Fibroblast of mammary gland (primary cell): Measurements from ENCODE around the gene SPEM3.

ENCODE experiments used
- DNase-seq: peaks from one replicate; pipeline ENCODE4 v3.0.0-alpha.2; 2010; ENCODE audit warnings: low read depth
- H3K4me3 ChIP-seq: 2 replicates; pipeline ENCODE4 v1.5.1; 2011; ENCODE audit warnings: low read depth, mild to moderate bottlenecking, low read length, moderate library complexity; ENCODE audit not compliant: control insufficient read depth
- TF ChIP-seq, protein P1 (sequence below): conservative IDR thresholded peaks from 2 replicates; pipeline ENCODE4 v1.5.1; 2011; ENCODE audit warnings: low read depth, low read length, inconsistent platforms; ENCODE audit not compliant: control insufficient read depth, insufficient read depth

Gene SPEM3

DNA sequence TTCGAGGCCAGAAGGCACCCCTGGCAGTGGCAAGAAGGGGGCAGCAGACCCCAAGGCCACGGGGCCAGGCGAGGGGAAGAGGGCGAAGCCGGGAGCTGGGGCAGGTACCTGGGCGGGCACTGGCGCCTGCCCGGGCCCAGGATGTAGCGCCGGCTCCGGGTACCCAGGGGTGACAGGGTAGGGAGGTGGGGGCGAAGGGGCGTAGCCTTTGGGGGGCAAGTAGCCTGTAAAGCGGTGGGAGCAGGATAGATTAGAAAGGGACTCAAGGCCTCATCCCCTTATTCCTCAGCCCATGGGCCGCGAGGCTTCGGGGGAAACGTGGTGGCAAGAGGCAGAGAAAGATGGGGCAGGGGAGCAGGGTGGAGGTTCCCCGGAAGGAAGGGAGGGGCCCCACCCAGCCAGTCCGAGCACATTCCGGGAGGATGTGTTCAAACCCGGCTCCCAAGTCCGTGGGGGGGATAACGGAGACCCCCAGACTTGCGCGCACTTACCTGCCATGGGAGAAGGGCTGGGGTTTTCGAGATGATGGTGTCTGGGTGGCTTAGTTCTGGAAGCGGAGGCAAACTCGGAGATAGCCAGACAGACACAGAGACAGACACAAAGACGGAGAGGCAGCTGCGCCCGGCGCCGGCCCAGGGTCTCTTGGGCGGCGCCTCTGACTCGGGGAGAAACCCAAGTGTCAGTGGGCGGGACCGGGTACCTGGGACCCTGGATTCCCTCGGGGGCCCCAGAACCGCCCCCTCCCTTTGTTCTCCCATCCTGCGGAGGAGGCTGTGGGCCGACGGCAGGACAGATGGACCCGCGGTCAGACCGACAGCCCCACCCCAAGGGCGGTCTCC is 34.8 kb upstream of the SPEM3 start:
- H3K4me3 ChIP-seq, result peak overlapping the region; percentile 82
- TF ChIP-seq, protein P1, sequence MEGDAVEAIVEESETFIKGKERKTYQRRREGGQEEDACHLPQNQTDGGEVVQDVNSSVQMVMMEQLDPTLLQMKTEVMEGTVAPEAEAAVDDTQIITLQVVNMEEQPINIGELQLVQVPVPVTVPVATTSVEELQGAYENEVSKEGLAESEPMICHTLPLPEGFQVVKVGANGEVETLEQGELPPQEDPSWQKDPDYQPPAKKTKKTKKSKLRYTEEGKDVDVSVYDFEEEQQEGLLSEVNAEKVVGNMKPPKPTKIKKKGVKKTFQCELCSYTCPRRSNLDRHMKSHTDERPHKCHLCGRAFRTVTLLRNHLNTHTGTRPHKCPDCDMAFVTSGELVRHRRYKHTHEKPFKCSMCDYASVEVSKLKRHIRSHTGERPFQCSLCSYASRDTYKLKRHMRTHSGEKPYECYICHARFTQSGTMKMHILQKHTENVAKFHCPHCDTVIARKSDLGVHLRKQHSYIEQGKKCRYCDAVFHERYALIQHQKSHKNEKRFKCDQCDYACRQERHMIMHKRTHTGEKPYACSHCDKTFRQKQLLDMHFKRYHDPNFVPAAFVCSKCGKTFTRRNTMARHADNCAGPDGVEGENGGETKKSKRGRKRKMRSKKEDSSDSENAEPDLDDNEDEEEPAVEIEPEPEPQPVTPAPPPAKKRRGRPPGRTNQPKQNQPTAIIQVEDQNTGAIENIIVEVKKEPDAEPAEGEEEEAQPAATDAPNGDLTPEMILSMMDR, result no peak
- no peak for DNase-seq

DNA sequence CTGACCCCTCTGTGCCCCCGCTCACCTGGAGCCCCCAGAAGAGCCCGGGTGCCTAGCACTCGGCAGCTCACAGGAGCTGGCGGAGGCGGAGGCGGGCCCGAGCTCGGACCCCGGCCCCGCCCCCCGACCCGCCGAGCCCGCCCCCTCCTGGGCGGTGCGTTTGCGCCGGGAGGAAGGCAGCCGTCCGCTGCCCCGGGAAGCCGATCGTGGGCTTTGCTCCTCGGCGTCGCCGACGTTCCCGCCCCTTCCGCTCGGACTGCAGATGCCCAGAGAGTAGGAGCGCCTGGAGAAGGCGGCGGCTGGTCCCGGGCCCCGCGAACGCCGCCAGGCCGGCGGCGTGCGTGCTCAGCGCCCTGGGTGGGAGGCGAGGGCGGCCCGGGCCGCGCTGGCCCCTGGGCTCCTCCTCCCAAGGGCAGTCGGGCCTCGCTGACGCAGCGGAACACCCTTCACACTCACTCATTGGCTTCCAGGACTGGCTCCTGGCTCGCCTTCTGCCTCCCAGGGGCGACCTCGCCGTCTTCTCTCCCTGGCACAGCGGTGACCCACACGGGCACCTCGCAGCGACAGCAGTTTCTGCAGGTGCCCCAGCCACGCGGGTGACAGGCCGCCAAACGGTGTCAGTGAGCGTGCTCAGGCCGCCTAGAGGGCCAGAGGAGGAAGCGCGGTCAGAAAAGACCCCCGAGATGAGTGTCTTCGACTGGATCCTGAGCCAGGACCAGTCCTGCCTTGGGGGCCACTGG is 34.0 kb upstream of the SPEM3 start, which contains the start of gene PLSCR3:
PLSCR3 (minus strand) TSS at position 74 of the 740 bp plus-strand sequence. CDS start 415 bp downstream, outside the sequence.
- H3K4me3 ChIP-seq, result peak within 1 kb of the TSS; percentile 82
- TF ChIP-seq, protein P1, result peak; percentile 32
- peak; percentile 80 for DNase-seq

GRCh38 chr17:7396147-7396546 is 32.5 kb upstream of the SPEM3 start:
- TF ChIP-seq, protein P1, result no peak
- no peak overlapping the region for H3K4me3 ChIP-seq
- no peak for DNase-seq

DNA sequence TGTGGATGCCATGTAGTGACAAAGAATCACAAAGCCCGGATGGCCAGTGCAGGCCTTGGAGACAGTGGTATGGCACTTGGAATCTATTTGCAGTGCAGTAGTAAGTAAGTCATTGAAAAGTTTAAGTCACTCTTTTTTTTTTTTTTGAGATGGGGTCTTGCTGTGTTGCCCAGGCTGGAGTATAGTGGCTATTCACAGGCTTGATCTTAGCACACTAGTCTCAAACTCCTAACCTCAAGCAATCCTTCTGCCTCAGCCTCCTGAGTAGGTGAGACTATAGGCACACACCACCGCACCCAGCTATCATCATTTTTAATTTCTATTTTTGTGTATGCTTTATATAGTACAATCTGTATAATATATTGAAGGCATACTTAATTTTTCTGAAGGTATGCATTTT is 30.0 kb upstream of the SPEM3 start:
- TF ChIP-seq, protein P1, result no peak
- no peak for DNase-seq
- H3K4me3 ChIP-seq, result no peak overlapping the region

GRCh38 chr17:7403043-7403726 is 25.5 kb upstream of the SPEM3 start:
- DNase-seq, result no peak
- H3K4me3 ChIP-seq, result peak overlapping the region; percentile 67
- TF ChIP-seq, protein P1, result no peak

DNA sequence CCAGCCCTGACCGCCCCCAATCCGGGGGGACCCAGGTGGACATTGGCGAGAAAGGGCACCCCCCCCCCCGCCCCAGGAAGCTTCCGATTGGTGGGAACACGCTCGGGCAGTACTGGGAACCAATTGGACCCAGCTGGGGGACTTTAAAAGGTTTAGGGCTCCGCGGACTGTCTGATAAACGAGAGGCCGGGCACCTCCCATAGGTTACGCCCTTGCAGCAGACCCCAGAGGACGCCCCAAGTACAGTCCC is 25.0 kb upstream of the SPEM3 start:
- no peak for DNase-seq
- H3K4me3 ChIP-seq, result peak overlapping the region; percentile 67
- TF ChIP-seq, protein P1, result no peak
